Fibroblast of lung (primary cell): Measurements from ENCODE around the gene GGT6. TPM values are rescaled to one million over a fixed set of nuclear protein-coding genes. Genes with fewer than 3 reads are reported as not detected.
A peak's percentile ranks its signal among the peaks of the same experiment; 100 is the strongest.

Experiments used
- DNase-seq, 2 donors: peaks; one replicate each; pipeline versions ENCODE4 v3.0.0 to v3.0.0-alpha.2; 2010; ENCODE audit warnings: low read depth in 2 of 2
- H2AFZ ChIP-seq: 2 replicates; pipeline ENCODE4 v1.5.1; 2012; ENCODE audit warnings: low read length, control low read depth, inconsistent platforms
- H3K27ac ChIP-seq: 2 replicates; pipeline ENCODE4 v1.5.1; 2011; ENCODE audit warnings: low read length, control low read depth; ENCODE audit not compliant: insufficient read depth
- H3K27me3 ChIP-seq: 2 replicates; pipeline ENCODE4 v1.5.1; 2011; ENCODE audit warnings: mild to moderate bottlenecking, low read length; ENCODE audit not compliant: control insufficient read depth, insufficient read depth
- H3K36me3 ChIP-seq: 2 replicates; pipeline ENCODE4 v1.5.1; 2011; ENCODE audit warnings: low read length; ENCODE audit not compliant: control insufficient read depth, insufficient read depth
- H3K4me1 ChIP-seq: 2 replicates; pipeline ENCODE4 v1.5.1; 2011; ENCODE audit warnings: low read length; ENCODE audit not compliant: control insufficient read depth, insufficient read depth; ENCODE audit errors: extremely low read depth
- H3K4me2 ChIP-seq: 2 replicates; pipeline ENCODE4 v1.5.1; 2011; ENCODE audit warnings: low read length, control low read depth; ENCODE audit not compliant: insufficient read depth; ENCODE audit errors: extremely low read depth
- H3K4me3 ChIP-seq, 4 experiments: fragments of 200-600 bp in 1 of 4; sonication (generic) in 1 of 4; replicated peaks in 1 of 4; 2 replicates each; pipeline ENCODE4 v1.5.1; 2011 to 2016; ENCODE audit warnings: low read length in 4 of 4, low read depth in 3 of 4, mild to moderate bottlenecking in 3 of 4, control low read depth in 2 of 4, inconsistent platforms in 1 of 4, mixed read lengths in 1 of 4; ENCODE audit not compliant: insufficient read depth in 1 of 4; ENCODE audit errors: control extremely low read depth in 1 of 4
- H3K79me2 ChIP-seq: 2 replicates; pipeline ENCODE4 v1.5.1; 2012; ENCODE audit warnings: mild to moderate bottlenecking, low read length, inconsistent platforms; ENCODE audit not compliant: control insufficient read depth, insufficient read depth
- H3K9ac ChIP-seq: 2 replicates; pipeline ENCODE4 v1.5.1; 2011; ENCODE audit warnings: mild to moderate bottlenecking, low read length, control low read depth; ENCODE audit not compliant: insufficient read depth
- H3K9me3 ChIP-seq: 2 replicates; pipeline ENCODE4 v1.5.1; 2012; ENCODE audit warnings: low read depth, low read length; ENCODE audit not compliant: control insufficient read depth, insufficient read depth
- H4K20me1 ChIP-seq: 2 replicates; pipeline ENCODE4 v1.5.1; 2011; ENCODE audit warnings: low read length; ENCODE audit not compliant: control insufficient read depth, insufficient read depth; ENCODE audit errors: extremely low read depth
- EZH2 ChIP-seq: IDR thresholded peaks from 2 replicates; pipeline ENCODE4 v1.5.1; 2012; ENCODE audit warnings: low read length, control low read depth, mild to moderate bottlenecking; ENCODE audit errors: missing control alignments
- polyA plus RNA-seq, 2 donors: library from polyadenylated mRNA; depleted of rRNA in 1 of 2; stranded (reverse) in 1 of 2; unstranded in 1 of 2; fragments of >200 nt; gene quantifications; 2 replicates each; pipeline ENCODE4 v1.2.1, GENCODE V29; 2011 to 2012; ENCODE audit warnings: missing spikeins in 1 of 2
- total RNA-seq: library from RNA; depleted of rRNA; stranded (reverse); fragments of >200 nt; gene quantifications from 2 replicates; pipeline ENCODE4 v1.2.1, GENCODE V29; 2014
- TF ChIP-seq, protein P1 (sequence below), 2 donors: IDR thresholded peaks in 1 of 2; conservative IDR thresholded peaks in 1 of 2; 1 replicate in 1 of 2; 2 replicates in 1 of 2; pipeline ENCODE4 v1.5.1; 2011 to 2012; ENCODE audit warnings: low read length in 2 of 2, control low read depth in 1 of 2, inconsistent platforms in 1 of 2, low read depth in 1 of 2, mild to moderate bottlenecking in 1 of 2

Gene GGT6
- total and polyA plus RNA-seq, 2 donors (not counting 1 experiment from before 2014, with no cell fraction given), result not detected

DNA sequence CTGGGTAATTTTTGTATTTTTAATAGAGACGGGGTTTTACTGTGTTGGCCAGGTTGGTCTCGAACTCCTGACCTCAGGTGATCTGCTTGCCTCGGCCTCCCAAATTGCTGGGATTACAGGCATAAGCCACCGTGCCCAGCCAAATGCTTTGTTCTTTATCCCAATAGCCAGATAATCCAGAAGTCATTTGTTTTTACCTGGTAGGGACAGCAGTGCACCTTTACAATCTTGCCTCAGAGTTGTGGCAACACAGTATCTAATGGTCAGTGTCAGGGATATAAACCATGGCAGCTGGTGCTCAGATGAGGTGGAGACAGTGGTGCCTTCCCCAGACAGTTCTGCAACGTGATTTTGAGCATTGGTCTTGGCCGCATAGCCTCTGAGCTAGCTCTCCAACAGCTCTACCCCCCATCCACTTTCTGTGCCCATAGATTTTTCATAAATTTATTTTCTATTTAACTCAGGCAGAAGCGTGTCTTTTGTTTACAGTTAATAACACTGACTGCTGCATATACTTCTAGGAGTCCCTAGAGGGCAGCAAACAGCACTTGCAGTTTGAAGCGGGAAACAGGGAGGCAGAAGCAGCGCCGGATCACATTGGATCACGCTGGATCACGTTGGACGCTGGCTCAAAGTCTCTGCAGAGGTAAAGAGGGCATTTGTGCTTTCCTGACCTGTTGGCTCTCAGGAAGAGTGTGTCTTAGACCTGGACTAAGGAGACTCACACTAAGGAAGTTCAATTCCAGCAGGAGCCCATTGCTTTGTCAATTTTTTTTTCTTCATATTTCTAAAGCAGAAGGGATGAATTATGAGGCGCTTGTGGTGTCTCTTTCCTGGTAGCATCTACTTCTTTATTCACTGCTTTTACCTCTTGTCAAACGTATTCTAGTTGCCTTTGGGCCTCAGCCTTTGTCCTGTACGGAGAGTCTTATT lies 5.1 kb upstream of the GGT6 start:
- DNase-seq, result peak; percentile 68 to 83
- no peak overlapping the region for H3K4me2 ChIP-seq
- no peak overlapping the region for H3K4me3 ChIP-seq
- H4K20me1 ChIP-seq, result no peaks in the 10 kb centered on the region
- H3K27me3 ChIP-seq, result no peaks in the 10 kb centered on the region
- H3K36me3 ChIP-seq, result no peaks in the 10 kb centered on the region
- H3K79me2 ChIP-seq, result no peaks in the 10 kb centered on the region
- no peaks in the 10 kb centered on the region for H3K9me3 ChIP-seq
- no peak overlapping the region for H3K9ac ChIP-seq
- TF ChIP-seq EZH2, result no peak
- TF ChIP-seq, protein P1, sequence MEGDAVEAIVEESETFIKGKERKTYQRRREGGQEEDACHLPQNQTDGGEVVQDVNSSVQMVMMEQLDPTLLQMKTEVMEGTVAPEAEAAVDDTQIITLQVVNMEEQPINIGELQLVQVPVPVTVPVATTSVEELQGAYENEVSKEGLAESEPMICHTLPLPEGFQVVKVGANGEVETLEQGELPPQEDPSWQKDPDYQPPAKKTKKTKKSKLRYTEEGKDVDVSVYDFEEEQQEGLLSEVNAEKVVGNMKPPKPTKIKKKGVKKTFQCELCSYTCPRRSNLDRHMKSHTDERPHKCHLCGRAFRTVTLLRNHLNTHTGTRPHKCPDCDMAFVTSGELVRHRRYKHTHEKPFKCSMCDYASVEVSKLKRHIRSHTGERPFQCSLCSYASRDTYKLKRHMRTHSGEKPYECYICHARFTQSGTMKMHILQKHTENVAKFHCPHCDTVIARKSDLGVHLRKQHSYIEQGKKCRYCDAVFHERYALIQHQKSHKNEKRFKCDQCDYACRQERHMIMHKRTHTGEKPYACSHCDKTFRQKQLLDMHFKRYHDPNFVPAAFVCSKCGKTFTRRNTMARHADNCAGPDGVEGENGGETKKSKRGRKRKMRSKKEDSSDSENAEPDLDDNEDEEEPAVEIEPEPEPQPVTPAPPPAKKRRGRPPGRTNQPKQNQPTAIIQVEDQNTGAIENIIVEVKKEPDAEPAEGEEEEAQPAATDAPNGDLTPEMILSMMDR (conservative IDR thresholded peaks at IDR 0.05 in 1 of 2, IDR thresholded peaks at IDR 0.05 in 1 of 2; ENCODE audit: low read depth in 1 of 2, low read length in 2 of 2), result peak; percentile 87 to 90
- H3K27ac ChIP-seq, result no peak overlapping the region
- H3K4me1 ChIP-seq, result no peaks in the 10 kb centered on the region
- no peak overlapping the region for H2AFZ ChIP-seq

DNA sequence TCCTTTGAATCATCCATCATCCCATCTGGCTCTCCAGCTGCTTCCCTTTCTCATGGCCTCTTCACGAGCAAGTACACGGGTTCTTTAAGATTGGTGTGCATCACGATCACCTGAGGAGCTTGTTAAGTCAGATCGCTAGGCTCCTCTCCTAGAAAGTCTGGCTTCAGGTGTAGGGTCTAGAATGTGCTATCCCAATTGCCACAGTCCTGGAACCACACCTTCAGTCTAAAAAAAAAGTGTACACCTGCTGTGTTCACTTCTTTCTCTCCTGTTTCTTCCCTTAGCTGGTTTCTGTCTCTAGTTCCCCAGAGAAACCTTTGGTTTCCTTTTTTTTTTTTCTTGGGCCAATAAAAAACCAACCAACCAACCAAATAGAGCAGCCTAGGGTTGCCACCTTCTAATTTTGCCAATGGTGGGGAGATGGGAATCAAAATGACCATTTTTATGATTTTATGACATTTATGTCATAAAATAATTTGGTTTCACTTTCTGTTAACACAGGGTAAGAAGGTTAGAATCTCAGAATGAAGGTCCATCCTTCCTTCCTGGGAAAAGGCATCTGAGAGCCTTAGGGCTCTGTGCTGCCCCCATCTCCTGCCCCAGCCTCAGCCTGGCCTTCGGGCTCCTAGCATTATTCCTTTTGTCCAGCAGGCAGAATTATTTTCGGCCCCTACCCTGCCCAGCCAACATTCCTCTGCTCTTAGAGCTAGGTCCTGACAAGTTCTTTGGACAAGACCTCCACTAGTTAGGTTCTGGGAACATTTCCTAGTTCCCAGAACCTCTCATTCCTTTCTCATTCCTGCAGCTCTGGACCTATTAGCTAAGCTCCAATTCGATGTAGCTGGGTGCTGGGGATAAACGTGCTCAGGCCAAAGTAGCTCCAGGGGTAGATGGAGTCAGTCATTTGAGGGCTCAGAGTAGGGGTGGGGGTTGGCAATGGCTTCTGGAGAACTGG lies 1.9 kb upstream of the GGT6 start:
- no peaks in the 10 kb centered on the region for H4K20me1 ChIP-seq
- H2AFZ ChIP-seq, result peak overlapping the region; percentile 20
- H3K4me2 ChIP-seq, result peak overlapping the region; percentile 48
- peak in 1 of 2 donors; percentile 11 for DNase-seq
- H3K9me3 ChIP-seq, result no peaks in the 10 kb centered on the region
- no peaks in the 10 kb centered on the region for H3K27me3 ChIP-seq
- H3K4me1 ChIP-seq, result no peaks in the 10 kb centered on the region
- H3K4me3 ChIP-seq, result peak overlapping the region in 1 of 4 experiments; percentile 7
- H3K9ac ChIP-seq, result no peak overlapping the region
- no peak overlapping the region for H3K27ac ChIP-seq
- no peaks in the 10 kb centered on the region for H3K36me3 ChIP-seq
- H3K79me2 ChIP-seq, result no peaks in the 10 kb centered on the region
- TF ChIP-seq, protein P1 (conservative IDR thresholded peaks at IDR 0.05 in 1 of 2, IDR thresholded peaks at IDR 0.05 in 1 of 2; ENCODE audit: low read depth in 1 of 2, low read length in 2 of 2), result no peak
- TF ChIP-seq EZH2, result no peak

GRCh38 chr17:4560837-4561256 lies 470 bp upstream of the GGT6 start:
- DNase-seq, result peak in 1 of 2 donors; percentile 51
- H3K79me2 ChIP-seq, result no peaks in the 10 kb centered on the region
- no peak overlapping the region for H2AFZ ChIP-seq
- H4K20me1 ChIP-seq, result no peaks in the 10 kb centered on the region
- no peaks in the 10 kb centered on the region for H3K9me3 ChIP-seq
- H3K27ac ChIP-seq, result no peak overlapping the region
- H3K4me3 ChIP-seq, result no peak overlapping the region
- no peak overlapping the region for H3K4me2 ChIP-seq
- no peaks in the 10 kb centered on the region for H3K27me3 ChIP-seq
- no peaks in the 10 kb centered on the region for H3K36me3 ChIP-seq
- H3K9ac ChIP-seq, result no peak overlapping the region
- no peak for TF ChIP-seq EZH2
- TF ChIP-seq, protein P1 (conservative IDR thresholded peaks at IDR 0.05 in 1 of 2, IDR thresholded peaks at IDR 0.05 in 1 of 2; ENCODE audit: low read depth in 1 of 2, low read length in 2 of 2), result peak in 1 of 2 donors; percentile 23
- H3K4me1 ChIP-seq, result no peaks in the 10 kb centered on the region
